Glutamatergic neuron (in vitro differentiated cells): Measurements from ENCODE around the gene COASY. TPM values are rescaled to one million over a fixed set of nuclear protein-coding genes. Genes with fewer than 3 reads are reported as not detected.
A peak's percentile ranks its signal among the peaks of the same experiment; 100 is the strongest.

Experiments
- DNase-seq: peaks from one replicate; pipeline ENCODE4 v3.0.0; 2022
- H3K27ac Mint-ChIP-seq: one replicate; pipeline ENCODE4 v1.8.0; 2020; ENCODE audit warnings: mild to moderate bottlenecking, mixed read lengths, inconsistent platforms; ENCODE audit not compliant: unreplicated experiment
- H3K27me3 Mint-ChIP-seq: one replicate; pipeline ENCODE4 v1.8.0; 2020; ENCODE audit warnings: mild to moderate bottlenecking, moderate library complexity, mixed read lengths, inconsistent platforms; ENCODE audit not compliant: unreplicated experiment
- H3K36me3 Mint-ChIP-seq: one replicate; pipeline ENCODE4 v1.8.0; 2020; ENCODE audit warnings: mild to moderate bottlenecking, mixed read lengths, inconsistent platforms; ENCODE audit not compliant: unreplicated experiment
- H3K4me1 Mint-ChIP-seq: one replicate; pipeline ENCODE4 v1.8.0; 2020; ENCODE audit warnings: mild to moderate bottlenecking, low read depth, mixed read lengths, inconsistent platforms; ENCODE audit not compliant: unreplicated experiment
- H3K4me3 Mint-ChIP-seq: one replicate; pipeline ENCODE4 v1.8.0; 2020; ENCODE audit warnings: mild to moderate bottlenecking, mixed read lengths, inconsistent platforms; ENCODE audit not compliant: unreplicated experiment
- H3K9me3 Mint-ChIP-seq: one replicate; pipeline ENCODE4 v1.8.0; 2020; ENCODE audit warnings: mild to moderate bottlenecking, moderate library complexity, mixed read lengths, inconsistent platforms; ENCODE audit not compliant: unreplicated experiment
- total RNA-seq: library from RNA; stranded (reverse); fragmentation: NEBNext Ultra II Directional; extraction: Animal tissue kit (Norgen Biotek cat#: 25700); gene quantifications from one replicate; pipeline ENCODE4 v1.2.1, GENCODE V29; 2021; ENCODE audit not compliant: unreplicated experiment
- TF ChIP-seq, protein P1 (sequence below): fragments of 200-600 bp; sonication (generic); IDR thresholded peaks from one replicate; pipeline ENCODE4 v1.5.0; 2021; ENCODE audit not compliant: partially characterized antibody, unreplicated experiment

COASY gene
- total RNA-seq, 1 donor from 2014 or later = 57.4 TPM

DNA sequence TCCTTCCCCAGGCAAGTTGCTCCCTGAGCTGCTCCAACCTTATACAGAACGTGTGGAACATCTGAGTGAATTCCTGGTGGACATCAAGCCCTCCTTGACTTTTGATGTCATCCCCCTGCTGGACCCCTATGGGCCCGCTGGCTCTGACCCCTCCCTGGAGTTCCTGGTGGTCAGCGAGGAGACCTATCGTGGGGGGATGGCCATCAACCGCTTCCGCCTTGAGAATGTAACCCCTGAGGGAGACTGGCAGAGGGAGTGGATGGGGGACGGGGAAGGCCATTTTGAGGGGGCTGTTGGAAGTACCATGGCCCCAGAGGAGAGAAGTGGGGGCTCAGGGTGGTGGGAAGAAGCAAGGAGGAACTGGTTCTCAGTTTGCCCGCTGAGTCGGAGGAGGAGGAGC is 2.0 kb downstream of the COASY start:
- Mint-ChIP-seq H3K9me3 (peaks cover 10% of the 10 kb centered on the region), H3K4me3 (peak overlapping the region; percentile 68), H3K4me1 (peaks cover 13% of the 10 kb centered on the region), H3K36me3 (no peaks in the 10 kb centered on the region), H3K27ac (no peak overlapping the region), H3K27me3 (peaks cover 12% of the 10 kb centered on the region)
- TF ChIP-seq, protein P1, sequence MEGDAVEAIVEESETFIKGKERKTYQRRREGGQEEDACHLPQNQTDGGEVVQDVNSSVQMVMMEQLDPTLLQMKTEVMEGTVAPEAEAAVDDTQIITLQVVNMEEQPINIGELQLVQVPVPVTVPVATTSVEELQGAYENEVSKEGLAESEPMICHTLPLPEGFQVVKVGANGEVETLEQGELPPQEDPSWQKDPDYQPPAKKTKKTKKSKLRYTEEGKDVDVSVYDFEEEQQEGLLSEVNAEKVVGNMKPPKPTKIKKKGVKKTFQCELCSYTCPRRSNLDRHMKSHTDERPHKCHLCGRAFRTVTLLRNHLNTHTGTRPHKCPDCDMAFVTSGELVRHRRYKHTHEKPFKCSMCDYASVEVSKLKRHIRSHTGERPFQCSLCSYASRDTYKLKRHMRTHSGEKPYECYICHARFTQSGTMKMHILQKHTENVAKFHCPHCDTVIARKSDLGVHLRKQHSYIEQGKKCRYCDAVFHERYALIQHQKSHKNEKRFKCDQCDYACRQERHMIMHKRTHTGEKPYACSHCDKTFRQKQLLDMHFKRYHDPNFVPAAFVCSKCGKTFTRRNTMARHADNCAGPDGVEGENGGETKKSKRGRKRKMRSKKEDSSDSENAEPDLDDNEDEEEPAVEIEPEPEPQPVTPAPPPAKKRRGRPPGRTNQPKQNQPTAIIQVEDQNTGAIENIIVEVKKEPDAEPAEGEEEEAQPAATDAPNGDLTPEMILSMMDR = no peak
- DNase-seq = no peak

DNA sequence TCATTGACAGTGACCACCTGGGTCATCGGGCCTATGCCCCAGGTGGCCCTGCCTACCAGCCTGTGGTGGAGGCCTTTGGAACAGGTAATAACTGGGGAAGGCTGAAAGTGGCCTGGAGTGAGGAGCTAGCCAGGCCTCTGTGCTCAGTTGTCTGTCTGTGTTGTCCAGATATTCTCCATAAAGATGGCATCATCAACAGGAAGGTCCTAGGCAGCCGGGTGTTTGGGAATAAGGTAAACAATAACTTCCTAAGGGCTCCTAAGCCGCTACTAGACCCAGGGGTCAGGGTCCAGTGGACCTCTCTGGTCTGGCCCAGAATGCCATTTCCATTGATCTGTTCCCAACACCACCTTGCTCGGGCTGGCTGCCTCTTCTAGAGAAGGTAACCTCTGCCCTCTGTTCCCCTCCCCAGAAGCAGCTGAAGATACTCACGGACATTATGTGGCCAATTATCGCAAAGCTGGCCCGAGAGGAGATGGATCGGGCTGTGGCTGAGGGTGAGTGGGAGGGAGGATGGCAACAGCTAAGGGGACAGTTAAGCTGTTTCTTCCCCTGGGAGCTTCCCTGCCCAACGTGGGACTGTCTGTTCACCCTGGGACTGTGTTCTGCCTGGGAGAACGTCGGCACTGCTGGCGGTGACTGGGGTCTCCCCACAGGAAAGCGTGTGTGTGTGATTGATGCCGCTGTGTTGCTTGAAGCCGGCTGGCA is 3.0 kb downstream of the COASY start:
- Mint-ChIP-seq H3K4me1 (peaks cover 10% of the 10 kb centered on the region), H3K36me3 (no peaks in the 10 kb centered on the region), H3K27me3 (peaks cover 12% of the 10 kb centered on the region), H3K27ac (no peak overlapping the region), H3K9me3 (peaks cover 8% of the 10 kb centered on the region), H3K4me3 (no peak overlapping the region)
- TF ChIP-seq, protein P1 = no peak
- DNase-seq = no peak

DNA sequence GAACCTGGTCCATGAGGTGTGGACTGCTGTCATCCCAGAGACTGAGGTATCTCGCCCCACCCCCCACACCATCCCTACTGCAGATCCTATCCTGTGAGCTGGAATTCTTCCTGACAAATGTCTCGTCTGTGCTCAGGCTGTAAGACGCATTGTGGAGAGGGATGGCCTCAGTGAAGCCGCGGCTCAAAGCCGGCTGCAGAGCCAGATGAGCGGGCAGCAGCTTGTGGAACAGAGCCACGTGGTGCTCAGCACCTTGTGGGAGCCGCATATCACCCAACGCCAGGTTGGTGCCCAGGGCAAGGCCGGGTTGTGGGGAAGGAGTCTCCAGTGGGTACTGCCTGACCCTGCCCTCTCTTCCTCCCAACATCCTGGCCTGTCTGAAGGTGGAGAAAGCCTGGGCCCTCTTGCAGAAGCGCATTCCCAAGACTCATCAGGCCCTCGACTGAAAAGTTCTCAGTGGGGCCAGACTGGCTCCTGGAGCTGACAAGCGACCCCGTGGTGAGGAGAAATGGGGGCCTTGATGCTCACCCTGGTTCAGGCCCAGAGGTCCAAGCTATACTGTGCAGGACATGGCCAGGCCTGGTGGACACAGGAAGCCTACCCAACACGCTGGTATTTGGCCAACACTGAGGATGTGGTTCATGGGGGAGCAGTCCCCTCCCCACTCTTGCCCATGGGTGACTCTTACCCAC is 3.7 kb downstream of the COASY start:
- TF ChIP-seq, protein P1 = no peak
- no peak overlapping the region for H3K4me3 Mint-ChIP-seq
- no peak for DNase-seq

DNA sequence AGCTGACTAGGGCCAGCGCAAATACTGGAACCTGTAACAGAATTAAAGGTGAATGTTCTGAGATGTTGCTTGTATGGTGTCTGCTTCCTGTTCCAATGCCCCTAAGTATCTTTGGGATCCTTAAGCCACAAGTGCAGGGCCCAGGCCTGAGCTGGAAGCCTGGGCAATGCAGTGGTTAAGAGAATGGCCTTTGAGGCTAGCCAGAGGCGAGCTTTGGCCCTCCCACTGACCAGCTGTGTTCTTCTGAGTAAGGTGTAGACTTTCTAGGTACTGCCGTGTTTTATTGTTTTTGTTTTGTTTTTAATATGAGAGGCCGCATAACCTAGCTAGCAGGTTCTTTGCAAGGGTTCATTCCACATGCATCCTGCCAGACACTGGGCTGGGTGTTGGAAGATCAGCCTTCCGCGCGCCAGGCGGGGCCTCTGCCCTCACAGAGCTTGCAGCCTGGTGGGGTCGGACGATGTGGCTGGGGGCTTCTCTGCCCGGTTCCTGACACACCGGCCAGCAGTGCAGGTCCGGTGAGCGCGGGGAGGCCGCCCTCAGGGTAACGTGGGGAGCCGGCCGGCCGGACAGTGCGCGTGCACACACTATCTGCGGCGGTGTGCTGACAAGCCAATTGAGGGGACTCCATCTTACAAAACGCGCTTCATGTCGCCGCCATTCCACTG is 4.4 kb downstream of the COASY start:
- H3K36me3 Mint-ChIP-seq = no peaks in the 10 kb centered on the region
- TF ChIP-seq, protein P1 = no peak
- H3K27ac Mint-ChIP-seq = peak overlapping the region; percentile 64
- peaks cover 8% of the 10 kb centered on the region for H3K4me1 Mint-ChIP-seq
- H3K27me3 Mint-ChIP-seq = peaks cover 9% of the 10 kb centered on the region
- no peak for DNase-seq
- H3K4me3 Mint-ChIP-seq = peak overlapping the region; percentile 96
- peaks cover 6% of the 10 kb centered on the region for H3K9me3 Mint-ChIP-seq

More for the DNA sequence above, 3.7 kb downstream of the COASY start:
- H3K27ac Mint-ChIP-seq = no peak overlapping the region
- H3K4me1 Mint-ChIP-seq = peaks cover 10% of the 10 kb centered on the region
- H3K27me3 Mint-ChIP-seq = peaks cover 10% of the 10 kb centered on the region
- H3K9me3 Mint-ChIP-seq = peaks cover 8% of the 10 kb centered on the region
- no peaks in the 10 kb centered on the region for H3K36me3 Mint-ChIP-seq
